NCI-H2171 treated with DMSO at 0.1 percent for 48 hours (cell line): ENCODE measurements around the gene TTC14.
"Not testable (repeated sequence)": the region's sequence is repeated elsewhere in the genome, so short reads cannot be mapped to it uniquely, and the experiment has no call there.

Experiments used
- DNase-seq: peaks from one replicate; lab custom pipeline; 2025; lab: John Stamatoyannopoulos, UW

Gene TTC14, protein sequence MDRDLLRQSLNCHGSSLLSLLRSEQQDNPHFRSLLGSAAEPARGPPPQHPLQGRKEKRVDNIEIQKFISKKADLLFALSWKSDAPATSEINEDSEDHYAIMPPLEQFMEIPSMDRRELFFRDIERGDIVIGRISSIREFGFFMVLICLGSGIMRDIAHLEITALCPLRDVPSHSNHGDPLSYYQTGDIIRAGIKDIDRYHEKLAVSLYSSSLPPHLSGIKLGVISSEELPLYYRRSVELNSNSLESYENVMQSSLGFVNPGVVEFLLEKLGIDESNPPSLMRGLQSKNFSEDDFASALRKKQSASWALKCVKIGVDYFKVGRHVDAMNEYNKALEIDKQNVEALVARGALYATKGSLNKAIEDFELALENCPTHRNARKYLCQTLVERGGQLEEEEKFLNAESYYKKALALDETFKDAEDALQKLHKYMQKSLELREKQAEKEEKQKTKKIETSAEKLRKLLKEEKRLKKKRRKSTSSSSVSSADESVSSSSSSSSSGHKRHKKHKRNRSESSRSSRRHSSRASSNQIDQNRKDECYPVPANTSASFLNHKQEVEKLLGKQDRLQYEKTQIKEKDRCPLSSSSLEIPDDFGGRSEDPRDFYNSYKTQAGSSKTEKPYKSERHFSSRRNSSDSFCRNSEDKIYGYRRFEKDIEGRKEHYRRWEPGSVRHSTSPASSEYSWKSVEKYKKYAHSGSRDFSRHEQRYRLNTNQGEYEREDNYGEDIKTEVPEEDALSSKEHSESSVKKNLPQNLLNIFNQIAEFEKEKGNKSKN

DNA sequence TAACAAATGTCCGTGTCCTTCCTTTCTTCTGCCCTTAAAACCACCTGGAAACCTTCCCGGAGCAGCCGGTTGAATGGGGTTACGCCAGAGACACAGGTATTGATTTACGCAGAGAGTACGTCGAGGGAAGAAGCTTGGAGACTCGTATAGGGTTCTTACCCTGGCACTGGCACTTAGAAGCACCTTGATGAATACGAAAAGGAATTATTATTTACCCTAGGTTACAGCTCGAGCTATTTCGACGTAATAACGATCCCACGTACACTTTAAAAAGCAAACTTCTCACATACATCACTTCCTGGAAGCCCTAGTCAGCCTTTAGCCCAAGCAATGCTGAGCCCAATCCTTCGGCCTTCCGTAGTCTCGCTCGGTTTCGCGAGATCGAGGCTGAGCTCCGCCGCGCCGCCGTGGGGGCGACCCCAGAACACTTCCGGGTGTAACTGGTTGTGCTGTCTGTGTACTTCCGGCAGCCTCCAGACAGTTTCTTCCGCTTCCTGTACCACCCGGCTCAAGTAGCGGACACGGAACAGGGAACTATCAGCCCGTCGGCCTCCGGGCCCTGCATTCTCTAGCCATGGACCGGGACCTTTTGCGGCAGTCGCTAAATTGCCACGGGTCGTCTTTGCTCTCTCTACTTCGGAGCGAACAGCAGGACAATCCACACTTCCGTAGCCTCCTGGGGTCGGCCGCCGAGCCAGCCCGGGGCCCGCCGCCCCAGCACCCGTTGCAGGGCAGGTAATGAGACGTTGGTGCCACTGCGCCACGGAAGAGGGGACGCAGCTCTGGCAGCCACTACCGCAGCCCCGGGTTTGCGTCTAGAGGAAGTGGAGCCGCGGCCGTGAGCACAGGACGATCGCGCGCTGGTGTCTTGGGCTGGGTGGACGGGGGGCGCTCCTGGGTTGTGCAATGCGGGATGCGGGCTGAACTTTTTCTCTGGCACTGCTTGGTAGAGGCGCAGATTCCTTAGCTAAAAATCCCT is at the start of gene TTC14:
TSS of gene TTC14 (plus strand) at position 476 of the 979 bp plus-strand sequence. CDS start at position 575, 99 bp downstream.
- DNase-seq, result peak; percentile 99

DNA sequence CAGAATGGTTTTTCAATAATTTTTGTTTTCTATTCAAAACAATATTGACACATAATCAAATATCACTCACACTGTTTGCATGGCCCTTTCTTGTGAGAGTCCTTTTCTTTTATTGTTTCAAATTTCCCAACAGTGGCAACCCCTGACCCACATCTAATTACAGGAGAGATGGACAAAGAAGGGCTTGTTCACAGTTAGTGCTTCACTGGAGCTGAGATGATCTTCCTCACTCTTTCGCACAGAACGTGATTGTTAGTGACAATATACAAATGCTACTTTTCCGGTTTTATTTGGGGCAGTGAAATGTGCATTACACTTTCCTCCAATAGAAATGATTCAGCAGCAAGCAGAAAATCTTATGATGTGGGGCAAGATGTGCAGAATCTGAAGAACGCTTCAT is 38.6 kb upstream of the TTC14 start:
- no peak for DNase-seq

DNA sequence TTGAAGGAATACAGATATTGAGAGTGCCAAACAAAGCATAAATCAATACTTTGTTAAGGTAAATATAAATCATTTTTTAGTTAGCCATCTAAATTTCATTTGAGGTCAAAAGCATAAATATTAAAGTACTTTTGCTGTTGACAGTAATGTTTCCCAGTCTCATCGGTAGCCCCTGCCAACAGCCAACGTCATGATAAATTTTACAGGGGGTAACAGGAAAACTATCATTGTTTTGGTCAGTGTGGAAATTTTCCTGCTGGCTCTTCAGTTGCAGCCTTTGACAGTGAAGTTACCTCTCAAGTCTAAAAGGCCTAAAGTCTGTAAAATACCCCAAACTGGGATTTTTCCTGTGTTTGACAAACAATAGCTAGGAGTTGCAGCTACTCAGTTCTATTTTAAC is 37.3 kb upstream of the TTC14 start:
- DNase-seq, result no peak

DNA sequence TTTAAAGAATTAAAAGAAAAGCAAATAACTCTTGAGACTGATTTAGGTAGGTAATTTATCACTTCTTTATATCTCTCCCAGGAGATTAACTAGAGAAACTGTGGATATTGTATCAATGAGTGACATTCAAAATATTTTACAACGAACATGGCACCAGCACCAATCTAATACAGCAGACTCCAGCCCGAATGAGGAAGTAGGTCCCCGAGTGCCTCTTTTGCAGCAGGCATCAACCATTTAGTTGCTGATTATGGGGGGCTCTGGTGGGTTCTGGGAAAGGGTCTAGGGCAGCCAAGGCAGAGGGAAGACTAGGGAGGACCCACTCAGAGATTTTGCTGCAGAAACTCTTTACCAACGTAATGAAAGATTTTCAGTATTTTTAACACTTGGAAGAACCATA is 31.7 kb upstream of the TTC14 start:
- no peak for DNase-seq

DNA sequence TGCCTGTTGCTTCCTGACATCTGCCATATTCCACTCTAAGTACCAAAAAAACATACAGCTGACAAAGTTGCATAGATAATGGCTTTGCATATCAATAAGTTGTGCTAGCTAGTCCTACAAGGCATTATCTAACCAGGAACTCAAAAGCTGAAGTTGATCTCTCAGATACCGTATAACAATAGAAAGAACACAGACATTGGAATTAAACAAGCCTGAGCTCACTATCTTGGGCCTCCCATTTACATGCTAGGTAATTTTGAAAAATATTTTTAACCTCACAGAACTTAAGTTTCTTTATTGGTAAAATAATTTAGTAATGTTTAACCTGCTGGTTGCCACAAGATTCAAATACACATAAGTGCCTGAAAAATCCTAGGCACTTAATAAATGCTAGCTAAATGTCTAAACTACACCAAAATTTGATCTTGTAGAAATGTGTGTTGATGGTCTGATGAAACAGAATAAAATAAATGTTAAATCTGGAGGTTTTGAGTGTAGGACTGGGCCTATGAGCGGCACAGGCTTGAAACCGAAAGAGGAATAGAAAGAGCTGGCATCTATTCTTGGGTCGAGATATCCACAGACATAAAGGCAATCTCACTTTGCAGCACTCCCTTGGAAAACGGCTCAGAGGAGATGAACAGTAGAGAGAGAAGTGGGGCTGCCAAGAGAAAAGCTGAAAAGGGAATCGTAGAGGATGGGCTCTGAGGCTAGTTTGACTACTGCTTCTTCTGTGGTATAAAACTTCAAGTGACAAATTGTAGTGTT is 29.9 kb upstream of the TTC14 start:
- peak; percentile 79 for DNase-seq

DNA sequence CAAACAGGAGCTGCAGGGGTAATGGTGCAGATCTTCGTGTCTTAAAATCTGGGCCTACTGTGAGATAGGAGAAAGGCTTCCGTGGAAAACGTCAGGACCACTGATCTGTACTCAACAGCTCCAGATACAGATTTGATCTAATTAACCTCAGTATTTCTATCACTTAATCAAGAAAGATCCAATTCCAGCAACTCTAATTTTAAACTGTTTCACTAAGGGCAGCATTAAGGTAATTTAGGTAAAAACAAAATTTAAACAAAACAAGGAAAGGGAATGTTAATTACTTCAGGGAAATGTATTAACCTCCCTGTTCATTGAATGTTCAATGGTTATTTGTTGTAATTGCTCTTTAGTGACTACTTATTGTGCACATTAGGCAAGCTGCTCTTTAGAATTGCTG is 26.4 kb upstream of the TTC14 start:
- DNase-seq, result no peak

DNA sequence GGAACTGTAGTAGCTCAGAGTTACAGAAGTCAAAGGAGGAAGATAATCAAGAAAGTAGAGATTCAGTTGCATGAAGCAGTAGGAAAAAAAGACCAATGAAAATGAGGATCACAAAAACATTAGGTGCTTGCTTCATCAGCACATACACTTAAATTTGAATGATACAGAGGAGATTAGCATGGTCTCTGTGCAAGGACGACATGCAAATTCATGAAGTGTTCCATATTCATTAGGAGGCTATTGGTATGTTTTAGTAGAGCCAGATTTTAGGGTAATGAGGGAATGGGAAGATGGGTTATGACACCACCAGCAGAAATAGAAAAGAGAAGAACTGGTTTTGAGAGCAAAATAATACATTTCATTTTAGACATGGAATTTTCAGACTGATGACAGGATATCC is 21.0 kb upstream of the TTC14 start:
- no peak for DNase-seq

DNA sequence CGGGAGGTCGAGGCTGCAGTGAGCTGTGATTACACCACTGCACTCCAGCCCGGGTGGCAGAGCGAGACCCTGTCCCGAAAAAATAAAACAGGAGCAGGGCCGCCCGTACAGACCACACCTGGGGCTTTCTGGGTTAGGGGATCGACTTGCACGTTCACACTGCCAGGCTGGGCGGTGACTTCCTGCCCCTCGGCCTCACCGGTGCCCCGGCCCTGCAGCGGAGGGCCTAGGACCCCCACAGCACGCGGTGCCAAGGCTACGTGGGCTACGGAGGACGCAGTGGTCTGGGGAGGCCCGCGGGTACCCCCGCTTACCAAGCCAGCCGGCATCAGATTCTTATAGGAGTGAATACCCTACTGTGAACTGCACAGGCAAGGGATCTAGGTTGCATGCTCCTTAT is 11.6 kb upstream of the TTC14 start:
- DNase-seq, result no peak

DNA sequence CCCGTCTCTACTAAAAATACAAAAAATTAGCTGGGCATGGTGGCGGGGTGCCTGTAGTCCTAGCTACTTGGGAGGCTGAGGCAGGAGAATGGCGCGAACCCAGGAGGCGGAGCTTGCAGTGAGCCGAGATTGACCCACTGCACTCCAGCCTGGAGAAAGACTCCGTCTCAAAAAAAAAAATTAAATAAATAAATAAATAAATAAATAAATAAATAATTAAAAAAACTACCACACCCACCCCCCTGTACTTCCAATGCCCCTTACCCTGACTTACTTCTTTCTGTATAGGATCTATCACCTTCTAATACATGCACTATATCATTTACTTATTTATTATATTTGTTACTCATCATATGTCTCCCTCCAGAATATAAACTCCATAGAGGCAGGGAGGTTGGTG is 8.3 kb upstream of the TTC14 start:
- DNase-seq, result not testable (repeated sequence)

DNA sequence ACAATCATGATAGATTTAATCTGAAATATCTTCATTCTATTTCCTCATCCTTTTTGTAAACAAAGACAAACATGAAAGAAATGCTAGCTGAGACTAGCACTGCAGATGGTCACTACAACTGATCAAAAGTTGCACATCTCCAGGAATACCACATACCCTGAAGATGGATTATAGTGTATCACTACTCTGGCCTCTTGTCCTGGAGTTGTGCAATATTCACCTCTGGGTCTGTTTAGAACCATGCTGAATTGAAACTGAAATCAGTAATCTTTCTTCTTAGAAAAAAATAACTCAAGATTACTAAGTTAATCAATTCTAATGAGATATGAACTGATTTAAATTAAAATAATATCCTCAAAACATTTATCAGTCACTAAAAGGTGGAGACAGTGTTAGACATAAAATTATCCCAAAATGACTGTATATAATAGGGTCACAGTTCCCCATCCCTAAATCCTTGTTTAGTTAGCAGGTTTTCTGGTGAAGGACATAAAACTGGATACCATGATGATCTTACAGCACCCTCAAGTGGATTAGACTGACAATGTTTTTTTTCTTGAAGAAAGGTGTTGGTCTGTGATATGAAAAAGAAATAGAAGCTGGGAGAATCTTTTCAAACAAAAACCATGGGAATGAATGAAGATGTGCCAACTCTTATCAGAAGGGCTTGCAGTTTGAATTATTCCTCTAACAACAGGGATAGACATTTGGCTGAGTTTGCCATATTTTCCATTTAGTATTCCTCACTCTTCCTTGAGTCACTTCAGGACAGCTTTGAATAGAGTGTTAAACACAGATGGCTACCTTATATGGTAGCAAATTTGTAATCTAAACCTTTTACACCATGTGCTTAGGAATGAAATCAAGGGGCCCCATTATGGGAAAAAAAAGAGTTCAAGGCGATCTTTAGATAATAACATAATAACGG is 7.1 kb upstream of the TTC14 start:
- DNase-seq, result peak; percentile 81

DNA sequence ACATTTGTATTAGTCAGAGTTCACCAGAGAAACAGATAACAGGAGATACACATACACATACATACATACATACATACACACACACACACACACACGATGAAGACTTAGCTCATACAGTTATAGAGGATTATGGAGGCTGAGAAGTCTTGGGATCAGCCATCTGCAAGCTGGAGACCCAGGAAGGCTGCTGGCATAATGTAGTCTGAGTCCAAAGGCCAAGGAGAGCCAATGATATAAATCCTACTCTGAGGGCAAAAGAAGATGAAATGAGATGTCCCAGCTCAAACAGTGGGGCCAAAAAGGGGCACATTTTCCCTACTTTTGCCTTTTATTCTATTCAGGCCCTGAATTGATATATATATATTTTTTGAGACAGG is 6.4 kb upstream of the TTC14 start:
- DNase-seq, result no peak

DNA sequence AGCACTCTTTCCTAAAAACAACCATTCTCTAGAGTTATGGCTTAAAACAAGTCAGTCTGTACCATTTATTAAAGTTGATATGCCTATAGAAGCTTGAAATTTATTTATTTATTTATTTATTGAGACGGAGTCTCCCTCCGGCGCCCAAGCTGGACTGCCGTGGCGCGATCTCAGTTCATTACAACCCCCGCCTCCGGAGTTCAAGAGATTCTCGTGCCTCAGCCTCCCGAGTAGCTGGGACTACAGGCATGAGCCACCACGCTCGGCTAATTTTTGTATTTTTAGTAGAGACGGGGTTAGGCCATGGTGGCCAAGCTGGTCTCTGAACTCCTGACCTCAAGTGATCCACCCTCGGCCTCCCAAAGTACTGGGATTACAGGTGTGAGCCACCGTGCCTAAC is 1.5 kb upstream of the TTC14 start:
- DNase-seq, result no peak

DNA sequence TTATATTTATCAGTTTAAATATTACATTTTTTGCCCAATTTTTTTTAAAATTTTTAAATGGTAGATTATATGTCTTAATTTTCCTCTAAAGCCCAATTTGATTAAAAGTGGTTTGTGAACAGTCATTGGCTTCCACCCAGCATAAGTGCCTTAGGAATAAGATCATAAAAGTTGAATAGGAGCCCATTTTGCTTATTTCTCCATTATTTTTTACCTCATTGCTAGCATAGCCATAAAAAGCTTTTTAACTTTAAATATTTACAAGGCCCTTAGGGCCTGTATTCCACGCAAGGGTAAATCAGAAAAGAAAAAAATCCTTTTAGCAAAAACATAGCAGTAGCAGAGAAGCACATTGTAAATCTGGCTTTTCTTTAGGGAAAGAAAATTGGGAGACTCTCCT is 9.0 kb downstream of the TTC14 start:
- no peak for DNase-seq

DNA sequence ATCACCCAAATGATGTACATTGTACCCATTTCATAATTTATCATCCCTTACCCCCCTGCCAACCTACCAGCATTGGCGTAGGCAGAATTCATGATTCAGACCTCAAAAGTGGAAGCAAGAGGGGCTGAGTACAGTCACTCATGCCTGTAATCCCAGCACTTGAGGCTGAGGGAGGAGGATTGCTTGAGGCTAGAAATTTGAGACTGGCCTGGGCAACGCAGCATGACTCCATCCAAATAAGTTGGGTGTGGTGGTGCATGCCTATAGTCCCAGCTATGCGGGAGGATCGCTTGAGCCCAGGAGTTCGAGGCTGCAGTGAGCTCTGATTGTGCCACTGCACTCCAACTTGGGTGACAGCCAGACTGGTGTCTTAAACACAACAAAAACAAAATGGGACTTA is 10.4 kb downstream of the TTC14 start:
- DNase-seq, result no peak

DNA sequence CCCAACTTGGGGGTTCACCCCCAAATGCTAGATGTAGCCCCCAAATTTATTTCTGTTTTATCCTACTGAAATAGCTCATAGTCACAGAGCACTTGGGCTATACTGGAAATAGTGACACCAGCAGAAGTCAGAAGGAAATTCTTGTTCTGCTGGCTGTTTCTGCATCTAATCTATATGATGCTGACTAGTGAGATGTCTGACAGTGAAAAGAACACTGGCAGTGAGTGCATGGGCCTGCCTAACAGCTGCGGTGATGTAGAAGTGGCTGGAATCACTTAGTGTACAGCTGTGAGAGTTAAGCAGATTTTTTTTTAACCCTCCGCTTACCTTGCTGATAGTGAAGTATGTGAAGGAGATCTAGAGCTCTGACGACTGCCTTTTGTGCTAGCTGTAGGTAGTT is 14.0 kb downstream of the TTC14 start:
- peak; percentile 56 for DNase-seq

DNA sequence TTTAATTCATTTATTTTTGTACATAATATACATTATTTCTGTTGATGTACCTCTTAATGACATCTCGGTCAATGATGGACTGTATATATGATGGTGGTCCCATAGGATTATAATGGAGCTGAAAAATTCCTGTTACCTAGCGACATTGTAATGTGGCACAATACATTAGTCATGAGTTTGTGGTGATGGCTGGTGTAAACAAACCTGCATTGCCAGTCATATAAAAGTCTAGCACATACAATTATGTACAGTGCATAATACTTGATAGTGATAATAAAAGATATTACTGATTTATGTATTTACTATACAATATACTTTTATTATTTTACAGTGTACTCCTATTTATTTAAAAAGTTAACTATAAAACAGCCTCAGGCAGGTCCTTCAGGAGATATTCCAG is 15.1 kb downstream of the TTC14 start:
- DNase-seq, result no peak

DNA sequence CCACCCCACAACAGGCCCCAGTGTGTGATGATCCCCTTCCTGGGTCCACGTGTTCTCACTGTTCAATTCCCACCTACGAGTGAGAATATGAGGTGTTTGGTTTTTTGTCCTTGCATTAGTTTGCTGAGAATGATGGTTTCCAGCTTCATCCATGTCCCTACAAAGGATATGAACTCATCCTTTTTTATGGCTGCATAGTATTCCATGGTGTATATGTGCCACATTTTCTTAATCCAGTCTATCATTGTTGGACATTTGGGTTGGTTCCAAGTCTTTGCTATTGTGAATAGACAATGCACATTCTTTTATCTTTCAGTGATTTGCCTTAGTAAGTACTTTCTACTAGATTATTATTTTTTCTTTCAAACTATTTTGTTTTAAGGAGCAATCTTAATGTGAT is 16.6 kb downstream of the TTC14 start:
- DNase-seq, result not testable (repeated sequence)

DNA sequence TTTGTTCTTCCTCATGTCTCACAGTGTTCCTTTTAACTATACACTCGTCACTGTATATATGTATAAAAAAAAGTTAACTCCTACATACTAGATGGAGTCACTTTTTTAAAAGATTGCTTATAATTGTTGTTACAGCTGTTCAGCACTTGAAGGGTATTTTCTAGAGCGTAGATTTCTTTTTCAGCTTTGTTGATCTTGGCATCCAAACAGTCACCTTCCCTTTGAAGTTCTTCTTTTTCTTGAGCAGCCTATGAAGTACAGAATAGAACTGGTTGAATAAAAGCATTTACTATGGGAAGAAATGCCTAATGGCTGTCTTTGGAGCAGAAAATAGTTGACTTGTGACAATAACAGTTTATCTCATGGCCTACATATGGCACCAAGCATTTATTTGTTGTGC is 17.8 kb downstream of the TTC14 start:
- no peak for DNase-seq

DNA sequence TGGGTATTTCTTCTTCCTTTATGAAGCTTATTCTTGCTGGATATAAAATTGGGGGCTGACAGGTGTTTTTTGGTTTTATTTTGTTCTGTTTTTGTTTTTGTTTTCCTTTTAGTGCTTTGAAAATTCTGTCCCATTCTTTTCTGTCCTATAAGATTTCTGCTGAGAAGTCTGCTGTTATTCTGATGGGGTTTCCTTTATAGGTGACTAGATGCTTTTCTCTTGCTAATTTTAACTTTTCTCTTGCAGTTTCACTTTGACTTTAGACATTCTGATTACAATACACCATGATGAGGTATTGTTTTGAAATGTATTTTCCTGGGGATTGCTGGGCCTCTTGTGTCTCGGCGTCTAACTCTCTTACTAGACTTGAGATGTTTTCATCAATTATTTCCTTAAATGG is 22.8 kb downstream of the TTC14 start:
- no peak for DNase-seq

DNA sequence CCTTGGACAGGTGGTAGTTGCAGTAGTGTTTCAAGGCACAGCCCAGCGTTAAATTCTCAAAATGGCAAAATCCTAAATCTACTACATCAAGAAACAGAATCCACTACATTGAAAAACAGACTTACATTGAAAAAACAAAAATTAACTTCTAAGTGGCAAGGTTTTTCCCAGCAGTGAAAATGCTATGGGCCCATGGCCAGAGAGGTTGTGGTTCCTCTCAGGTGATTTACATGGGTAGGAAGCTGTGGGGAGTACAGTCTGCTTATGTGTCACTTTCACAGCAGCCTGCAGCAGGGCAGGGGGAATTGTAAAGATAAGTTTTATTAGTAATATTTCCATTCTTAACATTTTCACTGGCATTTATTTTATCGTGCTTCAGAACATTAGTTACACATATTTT is 24.9 kb downstream of the TTC14 start:
- no peak for DNase-seq
